NCI-H226 (cell line): ENCODE data around the gene KIF21A.

Experiments
- DNase-seq: peaks from one replicate; pipeline ENCODE4 v3.0.0-alpha.2; 2015

The KIF21A gene

DNA sequence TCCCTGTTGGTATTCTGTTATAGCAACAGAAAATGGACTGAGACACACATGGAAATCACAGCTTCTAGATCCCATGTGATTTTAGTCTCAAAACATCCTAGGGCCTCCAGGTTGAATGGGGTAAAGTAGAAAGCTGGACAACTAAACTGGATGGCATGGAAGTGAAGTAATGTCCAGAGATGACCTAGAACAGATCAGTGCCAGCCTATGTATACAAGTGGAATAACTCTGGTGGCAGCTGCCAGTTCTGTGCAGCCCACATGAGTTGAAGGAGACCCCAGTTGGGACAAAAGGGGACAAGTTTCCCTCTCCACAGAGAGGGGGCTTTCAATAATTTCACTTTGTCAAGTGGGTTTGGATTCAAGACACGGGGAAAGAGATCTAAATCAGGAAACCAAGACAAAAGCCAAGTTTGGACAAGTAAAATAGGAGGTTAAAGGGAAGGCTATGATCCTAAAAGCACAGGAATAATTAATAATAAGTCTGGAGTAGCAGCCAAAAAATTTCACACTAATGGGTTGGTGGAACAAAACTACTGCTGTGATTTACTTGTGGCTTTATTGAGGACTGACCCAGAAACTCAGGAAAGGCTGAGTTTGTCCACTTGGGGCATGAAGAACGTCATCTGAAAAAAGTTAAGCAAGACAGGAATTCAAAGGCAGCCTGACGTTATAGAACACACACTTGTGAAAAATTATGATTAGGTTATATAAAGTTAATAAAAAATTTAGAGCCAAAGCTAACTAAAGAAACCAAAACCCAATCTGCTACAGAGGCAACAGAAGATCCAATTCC is 11.7 kb downstream of the KIF21A start:
- DNase-seq: no peak

GRCh38 chr12:39429809-39430208 is 13.1 kb downstream of the KIF21A start:
- DNase-seq: no peak

GRCh38 chr12:39427360-39427808 is 15.5 kb downstream of the KIF21A start:
- DNase-seq: peak; percentile 5

- peak; percentile 38 for DNase-seq
Measured at GRCh38 chr12:39426636-39427240, 16.2 kb downstream of the KIF21A start.

- DNase-seq: no peak
Measured at GRCh38 chr12:39420043-39420442, 22.9 kb downstream of the KIF21A start.

- no peak for DNase-seq
Measured at GRCh38 chr12:39419471-39419870, 23.4 kb downstream of the KIF21A start.

GRCh38 chr12:39417916-39418315 is 25.0 kb downstream of the KIF21A start:
- no peak for DNase-seq

DNA sequence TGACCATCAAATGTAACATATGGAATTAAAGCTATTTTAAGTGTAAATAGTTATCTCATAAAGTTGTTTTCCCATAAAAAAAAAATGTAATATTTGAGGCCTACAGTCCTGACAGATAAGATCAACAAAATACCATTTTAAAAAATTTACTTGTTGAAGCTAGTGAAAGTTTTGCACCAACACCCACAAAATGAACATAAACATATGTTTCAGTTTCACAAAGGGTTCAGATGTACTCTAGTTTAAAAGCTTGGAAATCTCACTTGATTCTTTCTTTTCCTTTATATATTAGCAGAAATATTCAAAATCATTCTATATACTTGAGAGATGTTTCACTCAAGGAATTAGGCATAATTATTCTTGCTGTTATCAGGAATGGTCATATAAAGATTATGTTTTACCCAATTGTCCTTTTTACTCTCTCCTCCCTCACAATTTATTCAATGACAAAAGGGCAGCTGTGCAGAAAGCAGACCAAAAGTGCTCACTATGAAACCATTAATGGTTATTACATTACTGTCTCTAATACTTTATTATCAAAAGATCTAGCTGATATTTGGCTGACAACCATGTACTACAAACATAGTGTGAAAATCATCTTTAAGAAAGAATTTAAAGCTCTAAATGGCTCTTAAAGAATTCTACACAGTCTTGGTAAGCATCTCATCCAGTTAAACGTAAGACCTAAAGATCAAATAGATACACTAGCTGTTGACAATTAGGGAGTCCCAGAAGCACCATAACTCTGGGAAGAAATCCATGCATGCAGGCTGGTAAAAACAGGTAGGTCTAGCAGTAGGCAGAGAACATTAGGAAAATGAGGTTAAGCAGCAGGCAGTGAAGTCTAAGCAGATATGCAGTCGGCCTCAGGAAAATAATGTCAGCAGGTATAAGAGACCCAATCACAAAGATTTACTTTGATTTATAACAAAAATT is 28.8 kb downstream of the KIF21A start:
- no peak for DNase-seq

GRCh38 chr12:39412210-39412609 is 30.7 kb downstream of the KIF21A start:
- no peak for DNase-seq

- DNase-seq: no peak
Measured at GRCh38 chr12:39406262-39406661, 36.7 kb downstream of the KIF21A start.

DNA sequence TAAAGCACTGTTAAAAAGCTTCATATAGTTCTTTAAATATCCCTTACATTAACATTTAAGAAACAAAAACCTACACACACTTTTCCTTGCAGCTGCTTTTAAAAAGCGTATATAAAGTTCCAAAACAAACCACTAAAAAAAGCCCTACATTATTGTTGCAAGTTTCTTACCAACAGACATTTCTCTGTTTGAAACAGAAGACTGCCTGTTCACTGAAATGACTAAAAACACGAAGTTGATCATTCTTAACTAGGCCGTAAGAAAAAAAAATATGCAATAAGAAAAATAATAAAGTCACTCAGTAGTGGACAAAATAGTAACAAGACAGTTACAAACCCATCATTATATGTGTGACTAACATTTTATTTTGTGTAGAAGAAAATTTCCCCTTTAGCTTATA is 37.3 kb downstream of the KIF21A start:
- DNase-seq: no peak

- DNase-seq: no peak
Measured at GRCh38 chr12:39404000-39404399, 38.9 kb downstream of the KIF21A start.

DNA sequence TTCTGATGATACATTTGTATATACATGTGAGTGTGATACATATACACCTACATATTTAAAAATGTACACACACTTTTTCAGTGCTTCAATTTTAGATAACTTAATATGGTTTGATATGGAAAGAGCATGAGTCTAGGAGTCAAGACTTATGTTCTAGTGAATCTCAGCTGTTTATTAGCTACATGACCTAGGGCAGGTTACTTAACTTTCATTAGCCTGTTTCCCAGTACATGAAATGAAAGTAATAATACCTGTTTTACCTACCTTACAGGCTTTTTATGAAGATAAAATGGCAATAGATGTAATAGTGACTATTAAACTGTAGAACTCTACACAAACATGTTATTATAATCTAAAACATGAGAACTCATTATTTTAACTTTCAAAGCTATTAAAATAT is 39.5 kb downstream of the KIF21A start:
- DNase-seq: no peak

DNA sequence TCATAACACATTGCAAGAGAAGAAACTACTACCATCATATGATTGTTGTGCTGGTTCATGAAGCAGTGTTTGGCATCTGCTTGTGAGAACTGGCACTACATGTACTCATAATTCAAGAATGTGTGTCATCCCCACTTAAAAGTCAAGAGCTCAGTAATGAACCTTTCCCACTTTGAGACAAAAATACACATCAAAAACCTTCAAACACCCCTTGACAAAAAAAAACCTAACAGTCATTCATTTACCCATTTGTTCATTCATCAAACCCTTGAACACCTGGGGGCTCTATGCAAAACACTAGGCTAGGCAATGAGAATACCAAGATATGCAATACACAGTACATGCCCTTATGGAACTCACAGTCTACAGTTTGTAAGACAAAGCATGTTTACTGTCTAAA is 40.0 kb downstream of the KIF21A start:
- DNase-seq: peak; percentile 36

GRCh38 chr12:39401459-39401858 is 41.5 kb downstream of the KIF21A start:
- no peak for DNase-seq

GRCh38 chr12:39395866-39396265 is 47.1 kb downstream of the KIF21A start:
- DNase-seq: no peak

- no peak for DNase-seq
Measured at GRCh38 chr12:39393890-39394289, 49.0 kb downstream of the KIF21A start.

- DNase-seq: no peak
Measured at GRCh38 chr12:39393179-39393578, 49.7 kb downstream of the KIF21A start.

DNA sequence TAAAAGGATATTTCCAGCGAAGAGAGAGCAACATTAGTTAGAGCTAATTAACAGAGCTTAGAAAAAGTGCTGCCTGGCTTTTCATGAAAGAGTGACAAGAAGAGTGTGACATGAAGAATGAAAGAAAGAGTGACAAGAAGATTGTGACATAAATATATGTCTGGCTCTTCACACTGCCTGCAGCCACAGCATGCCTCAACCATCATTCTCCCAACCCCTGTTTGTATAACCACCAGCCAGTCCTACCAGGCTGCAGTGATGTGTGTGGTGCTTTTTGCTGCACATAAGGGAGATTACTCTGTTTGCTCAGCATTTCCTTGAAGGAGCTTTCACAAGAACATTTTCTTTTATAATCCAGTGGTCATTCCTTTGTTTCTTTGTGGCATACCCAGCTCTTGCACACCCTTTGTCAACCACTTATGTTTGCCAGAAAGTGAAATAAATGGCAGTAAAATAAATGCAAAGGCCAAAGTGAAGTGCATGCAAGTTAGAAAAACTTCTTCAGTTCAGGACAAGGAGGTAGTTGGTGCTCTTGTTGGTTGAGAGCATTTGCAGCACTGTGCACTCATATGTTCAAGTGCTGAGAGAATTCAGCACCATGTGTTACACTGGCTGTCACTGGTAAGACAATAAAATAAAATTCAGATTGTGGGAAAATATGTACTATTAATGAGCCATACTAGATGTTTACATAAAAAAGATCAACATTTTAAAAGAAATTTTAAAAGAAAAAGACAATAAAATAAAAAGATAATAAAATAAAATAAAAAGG is 50.6 kb downstream of the KIF21A start:
- DNase-seq: no peak

GRCh38 chr12:39390752-39391151 is 52.2 kb downstream of the KIF21A start:
- no peak for DNase-seq

GRCh38 chr12:39389399-39390150 is 53.3 kb downstream of the KIF21A start:
- no peak for DNase-seq

DNA sequence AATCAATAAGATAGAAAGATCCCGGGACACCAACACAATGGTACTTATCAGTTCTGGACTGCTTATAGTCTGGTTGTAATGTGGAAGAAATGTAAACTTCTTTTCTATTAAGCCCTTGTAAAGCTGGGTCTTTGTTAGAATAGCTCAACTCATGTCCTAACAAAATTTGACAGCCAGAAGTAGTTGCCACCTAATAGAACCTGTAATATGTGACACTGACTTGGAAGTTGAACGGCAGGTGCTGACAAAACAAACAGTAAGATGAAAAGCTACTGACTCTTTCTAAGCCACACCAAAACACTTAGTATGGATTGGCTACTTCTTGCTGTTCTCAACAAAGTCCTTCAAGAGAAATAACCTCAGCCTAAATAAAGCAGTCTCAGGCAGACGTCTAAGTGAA is 56.6 kb downstream of the KIF21A start:
- no peak for DNase-seq
